Right atrium auricular region (tissue), 2 donors: ENCODE measurements around the gene HSPE1. TPM values are rescaled to one million over a fixed set of nuclear protein-coding genes. Genes with fewer than 3 reads are reported as not detected.
"Not testable (repeated sequence)": the region's sequence is repeated elsewhere in the genome, so short reads cannot be mapped to it uniquely, and the experiment has no call there.

Experiments used
- DNase-seq: peaks from one replicate; pipeline ENCODE4 v3.0.0-alpha.2; 2019; ENCODE audit warnings: low spot score
- H3K27ac ChIP-seq, 2 donors: fragments of 200-600 bp; sonication (generic); 1 replicate in 1 of 2; 2 replicates in 1 of 2; pipeline ENCODE4 v1.5.1; 2016 to 2019
- H3K27me3 ChIP-seq, 2 donors: fragments of 200-600 bp; sonication (generic); one replicate each; pipeline versions ENCODE4 v1.5.1 to v1.6.0; 2017 to 2019
- H3K36me3 ChIP-seq: fragments of 200-600 bp; sonication (generic); one replicate; pipeline ENCODE4 v1.5.1; 2016
- H3K4me1 ChIP-seq, 2 donors: fragments of 200-600 bp; sonication (generic); one replicate each; pipeline versions ENCODE4 v1.5.1 to v1.6.0; 2017 to 2019
- H3K4me3 ChIP-seq, 2 donors: fragments of 200-600 bp; sonication (generic); 1 replicate in 1 of 2; 2 replicates in 1 of 2; pipeline ENCODE4 v1.5.1; 2017 to 2019; ENCODE audit warnings: mild to moderate bottlenecking in 1 of 2, moderate library complexity in 1 of 2
- H3K9me3 ChIP-seq, 2 donors: fragments of 200-600 bp; sonication (generic); one replicate each; pipeline ENCODE4 v1.5.1; 2019
- CTCF ChIP-seq, 2 donors: fragments of 200-600 bp; sonication (generic); IDR thresholded peaks; one replicate each; pipeline ENCODE4 v1.5.1; 2019; ENCODE audit warnings: antibody characterized with exemption in 2 of 2
- total RNA-seq, 2 donors: library from RNA; depleted of rRNA; stranded (reverse); fragments of >200 nt; gene quantifications; one replicate each; pipeline ENCODE4 v1.1.0, GENCODE V29; 2016

Gene HSPE1
- total RNA-seq, 2 donors from 2014 or later: 82.7 to 122 TPM

GRCh38 chr2:197472166-197472565 is 28.0 kb upstream of the HSPE1 start:
- Histone ChIP-seq H3K36me3 (peaks cover 87% of the 10 kb centered on the region), H3K4me1 (no peaks in the 10 kb centered on the region), H3K9me3 (no peaks in the 10 kb centered on the region), H3K4me3 (no peak overlapping the region), H3K27me3 (no peaks in the 10 kb centered on the region), H3K27ac (no peak overlapping the region)
- no peak for TF ChIP-seq CTCF (IDR thresholded peaks at IDR 0.05)
- no peak for DNase-seq

GRCh38 chr2:197477797-197478196 is 22.4 kb upstream of the HSPE1 start:
- peaks cover 54% of the 10 kb centered on the region for H3K36me3 ChIP-seq
- DNase-seq: no peak
- H3K4me3 ChIP-seq: no peak overlapping the region
- H3K27me3 ChIP-seq: no peaks in the 10 kb centered on the region
- peaks cover 0 to 4% of the 10 kb centered on the region in 2 donors for H3K4me1 ChIP-seq
- H3K27ac ChIP-seq: no peak overlapping the region
- no peak for TF ChIP-seq CTCF (IDR thresholded peaks at IDR 0.05)
- no peaks in the 10 kb centered on the region for H3K9me3 ChIP-seq

- Histone ChIP-seq H3K4me1 (peaks cover 0 to 4% of the 10 kb centered on the region in 2 donors), H3K9me3 (peaks cover 0 to 6% of the 10 kb centered on the region in 2 donors), H3K4me3 (no peak overlapping the region), H3K27ac (no peak overlapping the region), H3K27me3 (no peaks in the 10 kb centered on the region), H3K36me3 (peaks cover 30% of the 10 kb centered on the region)
- no peak for DNase-seq
- TF ChIP-seq CTCF (IDR thresholded peaks at IDR 0.05): no peak
Measured at GRCh38 chr2:197480165-197481036, 19.8 kb upstream of the HSPE1 start.

GRCh38 chr2:197484248-197484647 is 15.9 kb upstream of the HSPE1 start:
- not testable (repeated sequence) for H3K27ac ChIP-seq, H3K4me1 ChIP-seq, DNase-seq, H3K9me3 ChIP-seq, H3K4me3 ChIP-seq, H3K27me3 ChIP-seq
- H3K36me3 ChIP-seq: peaks cover 33% of the 10 kb centered on the region

GRCh38 chr2:197486175-197486574 is 14.0 kb upstream of the HSPE1 start:
- Histone ChIP-seq H3K27ac (no peak overlapping the region), H3K9me3 (peaks cover 0 to 6% of the 10 kb centered on the region in 2 donors), H3K4me1 (no peaks in the 10 kb centered on the region), H3K4me3 (no peak overlapping the region), H3K36me3 (peaks cover 52% of the 10 kb centered on the region), H3K27me3 (no peaks in the 10 kb centered on the region)
- no peak for DNase-seq
- TF ChIP-seq CTCF (IDR thresholded peaks at IDR 0.05): no peak

GRCh38 chr2:197487385-197487784 is 12.8 kb upstream of the HSPE1 start:
- Histone ChIP-seq H3K9me3 (peaks cover 0 to 6% of the 10 kb centered on the region in 2 donors), H3K36me3 (peaks cover 64% of the 10 kb centered on the region), H3K4me1 (no peaks in the 10 kb centered on the region), H3K27ac (peak overlapping the region in 1 of 2 donors; percentile 11), H3K4me3 (no peak overlapping the region), H3K27me3 (no peaks in the 10 kb centered on the region)
- DNase-seq: no peak
- no peak for TF ChIP-seq CTCF (IDR thresholded peaks at IDR 0.05)
